HG03095 (cell line): ENCODE measurements around the gene LYPD6B.
"Not testable (repeated sequence)": the region's sequence is repeated elsewhere in the genome, so short reads cannot be mapped to it uniquely, and the experiment has no call there.

ENCODE experiments used
- ATAC-seq: cut with Tn5 transposase; IDR thresholded peaks from one replicate; pipeline ENCODE4 v1.9.1; 2021; ENCODE audit warnings: moderate library complexity; ENCODE audit not compliant: unreplicated experiment

LYPD6B gene

GRCh38 chr2:149256877-149257276 lies 218.4 kb downstream of the LYPD6B start:
- ATAC-seq, result not testable (repeated sequence)

DNA sequence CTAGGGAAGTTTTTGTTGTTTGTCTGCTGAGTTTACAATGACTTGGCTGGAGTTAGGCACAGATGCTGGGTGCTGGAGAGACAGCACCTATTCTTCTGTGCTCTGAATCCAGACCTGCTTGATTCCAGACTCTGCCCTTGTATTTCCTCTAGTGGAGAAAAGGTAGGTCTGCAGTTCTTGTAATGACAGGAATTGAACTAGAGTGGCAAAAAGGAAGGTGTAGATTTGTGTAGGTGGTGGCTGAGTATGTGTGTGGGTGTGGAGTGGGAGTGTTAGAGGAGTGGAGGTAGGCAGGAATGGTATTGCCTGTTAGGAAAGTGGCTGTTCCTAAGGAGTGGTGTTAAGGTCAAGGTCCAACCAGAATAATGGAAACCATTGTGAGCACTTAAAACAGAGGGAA lies 220.0 kb downstream of the LYPD6B start:
- ATAC-seq, result no peak

DNA sequence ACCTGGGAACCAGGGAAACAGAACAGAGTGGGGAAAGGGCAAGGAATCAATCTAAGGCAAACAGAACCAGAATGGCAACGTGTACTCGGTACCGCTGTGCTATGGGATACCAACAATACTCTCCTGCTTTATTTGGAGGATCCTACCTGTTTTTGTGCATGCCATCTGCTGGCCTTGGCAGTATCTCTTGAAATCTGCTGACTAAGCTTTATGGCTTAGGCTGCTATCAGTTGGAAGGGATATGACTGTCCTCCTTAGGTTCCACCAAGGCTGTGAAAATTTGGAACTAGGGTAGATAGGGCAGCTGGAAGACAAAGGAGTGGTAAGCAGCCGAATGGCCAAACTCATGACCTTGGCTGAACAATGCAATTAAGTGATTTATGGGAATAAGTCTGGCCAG lies 220.6 kb downstream of the LYPD6B start:
- no peak for ATAC-seq

DNA sequence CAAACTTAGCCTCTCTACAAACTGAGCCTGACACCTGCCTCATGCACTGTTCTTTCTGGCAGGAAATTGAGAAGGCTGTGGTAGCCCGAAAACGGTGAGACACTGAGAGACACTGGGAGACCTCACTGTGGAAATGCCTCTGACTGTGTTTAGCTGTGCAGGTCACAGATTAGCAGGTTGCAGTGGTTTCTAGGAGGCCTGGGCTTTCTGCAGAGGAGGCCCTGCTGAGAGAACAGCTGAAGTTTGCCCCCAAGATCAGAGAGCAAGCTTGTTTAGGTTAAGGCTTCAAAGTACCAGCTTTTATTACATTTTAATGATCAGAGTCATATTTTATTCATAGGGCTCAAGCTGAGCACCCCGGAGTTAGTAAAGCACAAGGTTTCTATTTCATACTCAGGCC lies 223.2 kb downstream of the LYPD6B start:
- no peak for ATAC-seq
